Measurements from ENCODE around the gene RIMS4. TPM values are rescaled to one million over a fixed set of nuclear protein-coding genes. Genes with fewer than 3 reads are reported as not detected.
A peak's percentile ranks its signal among the peaks of the same experiment; 100 is the strongest.

The RIMS4 gene
- total and polyA plus RNA-seq, 9 of the 15 experiments (the other 6 are each of a cell fraction or from before 2014, with no cell fraction given): 0.04 TPM; not detected in 8

DNA sequence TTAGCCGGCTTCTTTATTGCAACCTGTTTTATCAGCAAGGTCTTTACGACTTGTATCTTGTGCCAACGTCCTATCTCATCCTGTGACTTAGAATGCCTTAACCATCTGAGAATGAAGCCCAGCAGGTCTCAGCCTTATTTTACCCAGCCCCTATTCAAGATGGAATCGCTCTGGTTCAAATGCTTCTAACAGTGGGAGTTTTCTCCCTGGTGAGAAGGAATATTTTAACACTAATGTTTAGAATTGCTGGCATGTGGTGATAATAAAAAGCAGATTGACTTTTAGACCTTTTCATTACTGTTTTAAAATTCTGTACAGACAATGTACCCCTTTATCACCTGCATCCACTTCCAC lies 74.6 kb downstream of the RIMS4 start (continued):
- TF ChIP-seq ARNT (IDR thresholded peaks at IDR 0.05) (no peak), ZNF584 (CRISPR knock-in tag; IDR thresholded peaks at IDR 0.05; ENCODE audit: low read depth) (peak; percentile 76; the same call in 1 of the 2 replicates), RBM15 (IDR thresholded peaks at IDR 0.05; ENCODE audit: insufficient read depth, low read length) (no peak), FOXJ3 (CRISPR knock-in tag; IDR thresholded peaks at IDR 0.05) (no peak), SRSF9 (IDR thresholded peaks at IDR 0.05; ENCODE audit: borderline replicate concordance, low read depth, low read length) (no peak), NR4A1 (CRISPR knock-in tag; IDR thresholded peaks at IDR 0.05) (no peak), NR4A1 (tag; IDR thresholded peaks at IDR 0.05) (peak; percentile 83; the same call in 1 of the 2 replicates), ZNF140 (CRISPR knock-in tag; IDR thresholded peaks at IDR 0.05) (no peak), GTF2A2 (tag; IDR thresholded peaks at IDR 0.05) (0 out of 2 replicates have a peak, but pooled peaks have one; percentile 52), ZNF165 (CRISPR knock-in tag; IDR thresholded peaks at IDR 0.05; ENCODE audit: borderline replicate concordance) (no peak)
- TF ChIP-seq, protein P1, sequence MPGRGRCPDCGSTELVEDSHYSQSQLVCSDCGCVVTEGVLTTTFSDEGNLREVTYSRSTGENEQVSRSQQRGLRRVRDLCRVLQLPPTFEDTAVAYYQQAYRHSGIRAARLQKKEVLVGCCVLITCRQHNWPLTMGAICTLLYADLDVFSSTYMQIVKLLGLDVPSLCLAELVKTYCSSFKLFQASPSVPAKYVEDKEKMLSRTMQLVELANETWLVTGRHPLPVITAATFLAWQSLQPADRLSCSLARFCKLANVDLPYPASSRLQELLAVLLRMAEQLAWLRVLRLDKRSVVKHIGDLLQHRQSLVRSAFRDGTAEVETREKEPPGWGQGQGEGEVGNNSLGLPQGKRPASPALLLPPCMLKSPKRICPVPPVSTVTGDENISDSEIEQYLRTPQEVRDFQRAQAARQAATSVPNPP (IDR thresholded peaks at IDR 0.05; ENCODE audit: borderline replicate concordance, insufficient read depth, insufficient read length): no peak
- TF ChIP-seq, protein P2, sequence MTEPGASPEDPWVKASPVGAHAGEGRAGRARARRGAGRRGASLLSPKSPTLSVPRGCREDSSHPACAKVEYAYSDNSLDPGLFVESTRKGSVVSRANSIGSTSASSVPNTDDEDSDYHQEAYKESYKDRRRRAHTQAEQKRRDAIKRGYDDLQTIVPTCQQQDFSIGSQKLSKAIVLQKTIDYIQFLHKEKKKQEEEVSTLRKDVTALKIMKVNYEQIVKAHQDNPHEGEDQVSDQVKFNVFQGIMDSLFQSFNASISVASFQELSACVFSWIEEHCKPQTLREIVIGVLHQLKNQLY (CRISPR knock-in tag; conservative IDR thresholded peaks at IDR 0.05): no peak
- TF ChIP-seq, protein P3, sequence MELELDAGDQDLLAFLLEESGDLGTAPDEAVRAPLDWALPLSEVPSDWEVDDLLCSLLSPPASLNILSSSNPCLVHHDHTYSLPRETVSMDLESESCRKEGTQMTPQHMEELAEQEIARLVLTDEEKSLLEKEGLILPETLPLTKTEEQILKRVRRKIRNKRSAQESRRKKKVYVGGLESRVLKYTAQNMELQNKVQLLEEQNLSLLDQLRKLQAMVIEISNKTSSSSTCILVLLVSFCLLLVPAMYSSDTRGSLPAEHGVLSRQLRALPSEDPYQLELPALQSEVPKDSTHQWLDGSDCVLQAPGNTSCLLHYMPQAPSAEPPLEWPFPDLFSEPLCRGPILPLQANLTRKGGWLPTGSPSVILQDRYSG (tag; conservative IDR thresholded peaks at IDR 0.05; ENCODE audit: low read depth): peak; percentile 89
- TF ChIP-seq, protein P4, sequence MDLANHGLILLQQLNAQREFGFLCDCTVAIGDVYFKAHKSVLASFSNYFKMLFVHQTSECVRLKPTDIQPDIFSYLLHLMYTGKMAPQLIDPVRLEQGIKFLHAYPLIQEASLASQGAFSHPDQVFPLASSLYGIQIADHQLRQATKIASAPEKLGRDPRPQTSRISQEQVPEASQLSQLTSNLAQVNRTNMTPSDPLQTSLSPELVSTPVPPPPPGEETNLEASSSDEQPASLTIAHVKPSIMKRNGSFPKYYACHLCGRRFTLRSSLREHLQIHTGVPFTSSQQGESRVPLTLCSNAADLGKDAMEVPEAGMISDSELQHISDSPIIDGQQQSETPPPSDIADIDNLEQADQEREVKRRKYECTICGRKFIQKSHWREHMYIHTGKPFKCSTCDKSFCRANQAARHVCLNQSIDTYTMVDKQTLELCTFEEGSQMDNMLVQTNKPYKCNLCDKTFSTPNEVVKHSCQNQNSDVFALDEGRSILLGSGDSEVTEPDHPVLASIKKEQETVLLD (IDR thresholded peaks at IDR 0.05): no peak
